ENCODE data around the gene IQUB. TPM values are rescaled to one million over a fixed set of nuclear protein-coding genes. Genes with fewer than 3 reads are reported as not detected.

IQUB gene
- total RNA-seq, 2 experiments from 2014 or later: not detected

GRCh38 chr7:123505221-123505620 lies 29.2 kb downstream of the IQUB start:
- POLR2A ChIA-PET: no interaction called here

GRCh38 chr7:123502201-123502600 lies 32.2 kb downstream of the IQUB start:
- no peaks in the 10 kb centered on the region for H3K4me1 Mint-ChIP-seq (ENCODE audit: low read depth)
- intact Hi-C loops (cut with DNase I, micrococcal nuclease): no loop called here
- peaks cover 35% of the 10 kb centered on the region for H3K27me3 Mint-ChIP-seq
- no peak for TF ChIP-seq CTCF (IDR thresholded peaks at IDR 0.05)
- POLR2A ChIA-PET: no interaction called here
- CTCF ChIA-PET: no interaction called here
- H3K36me3 ChIP-seq (ENCODE audit: insufficient read depth, low read length): no peaks in the 10 kb centered on the region
- no peak overlapping the region for H3K27ac ChIP-seq (ENCODE audit: low read depth in 1 of 2, low read length in 2 of 2)
- peaks cover 0 to 7% of the 10 kb centered on the region in 2 experiments for H3K9me3 ChIP-seq (ENCODE audit: control insufficient read depth in 1 of 2, insufficient read depth in 1 of 2, low read length in 2 of 2)
- H3K4me1 ChIP-seq (ENCODE audit: insufficient read depth, low read length): no peaks in the 10 kb centered on the region
- DNase-seq (no peak), ATAC-seq (ENCODE audit: poor library complexity) (no peak)
- peaks cover 3% of the 10 kb centered on the region for H3K36me3 Mint-ChIP-seq (ENCODE audit: low read depth)
- no peak overlapping the region for H3K27ac Mint-ChIP-seq
- no peak overlapping the region for H3K4me3 Mint-ChIP-seq
- peaks cover 3% of the 10 kb centered on the region for H3K9me3 Mint-ChIP-seq
- no peak overlapping the region for H3K4me3 ChIP-seq (ENCODE audit: low read length)
- no peaks in the 10 kb centered on the region for H3K27me3 ChIP-seq (ENCODE audit: control insufficient read depth in 1 of 2, insufficient read depth in 2 of 2, low read length in 2 of 2)

More at GRCh38 chr7:123505221-123505620, 29.2 kb downstream of the IQUB start:
- CTCF ChIA-PET: no interaction called here
- DNase-seq (no peak), ATAC-seq (ENCODE audit: poor library complexity) (no peak)
- no peak overlapping the region for H3K27ac ChIP-seq (ENCODE audit: low read depth in 1 of 2, low read length in 2 of 2)
- H3K36me3 Mint-ChIP-seq (ENCODE audit: low read depth): peaks cover 3% of the 10 kb centered on the region
- H3K27ac Mint-ChIP-seq: no peak overlapping the region
- no peaks in the 10 kb centered on the region for H3K4me1 Mint-ChIP-seq (ENCODE audit: low read depth)
- intact Hi-C loops (cut with DNase I, micrococcal nuclease): no loop called here
- peaks cover 3% of the 10 kb centered on the region for H3K9me3 Mint-ChIP-seq
- no peaks in the 10 kb centered on the region for H3K36me3 ChIP-seq (ENCODE audit: insufficient read depth, low read length)
- no peak overlapping the region for H3K4me3 ChIP-seq (ENCODE audit: low read length)
- peaks cover 0 to 7% of the 10 kb centered on the region in 2 experiments for H3K9me3 ChIP-seq (ENCODE audit: control insufficient read depth in 1 of 2, insufficient read depth in 1 of 2, low read length in 2 of 2)
- peaks cover 0 to 4% of the 10 kb centered on the region in 2 experiments for H3K27me3 ChIP-seq (ENCODE audit: control insufficient read depth in 1 of 2, insufficient read depth in 2 of 2, low read length in 2 of 2)
- no peaks in the 10 kb centered on the region for H3K4me1 ChIP-seq (ENCODE audit: insufficient read depth, low read length)
- peaks cover 32% of the 10 kb centered on the region for H3K27me3 Mint-ChIP-seq
- no peak overlapping the region for H3K4me3 Mint-ChIP-seq
- TF ChIP-seq CTCF (IDR thresholded peaks at IDR 0.05): no peak

- Mint-ChIP-seq H3K27ac (no peak overlapping the region), H3K9me3 (peaks cover 2% of the 10 kb centered on the region), H3K27me3 (peaks cover 38% of the 10 kb centered on the region), H3K4me3 (no peak overlapping the region), H3K4me1 (ENCODE audit: low read depth) (no peaks in the 10 kb centered on the region), H3K36me3 (ENCODE audit: low read depth) (peaks cover 3% of the 10 kb centered on the region)
- intact Hi-C loops (cut with DNase I, micrococcal nuclease): no loop called here
- peaks cover 0 to 7% of the 10 kb centered on the region in 2 experiments for H3K9me3 ChIP-seq (ENCODE audit: control insufficient read depth in 1 of 2, insufficient read depth in 1 of 2, low read length in 2 of 2)
- no peaks in the 10 kb centered on the region for H3K4me1 ChIP-seq (ENCODE audit: insufficient read depth, low read length)
- H3K27ac ChIP-seq (ENCODE audit: low read depth in 1 of 2, low read length in 2 of 2): no peak overlapping the region
- ChIA-PET CTCF (no interaction called here), POLR2A (no interaction called here)
- H3K36me3 ChIP-seq (ENCODE audit: insufficient read depth, low read length): no peaks in the 10 kb centered on the region
- no peak for TF ChIP-seq CTCF (IDR thresholded peaks at IDR 0.05)
- H3K27me3 ChIP-seq (ENCODE audit: control insufficient read depth in 1 of 2, insufficient read depth in 2 of 2, low read length in 2 of 2): peaks cover 0 to 5% of the 10 kb centered on the region in 2 experiments
- no peak for ATAC-seq (ENCODE audit: poor library complexity)
- H3K4me3 ChIP-seq (ENCODE audit: low read length): no peak overlapping the region
- no peak for DNase-seq
Observed at GRCh38 chr7:123500878-123501489, 33.4 kb downstream of the IQUB start.
